Caco-2 (cell line): Measurements from ENCODE around the gene KCNIP4. TPM values are rescaled to one million over a fixed set of nuclear protein-coding genes. Genes with fewer than 3 reads are reported as not detected.

Experiments used
- BruUV-seq: library from RNA; stranded (reverse); fragments of 400-500 nt; replicated peaks from 2 replicates; lab custom pipeline; 2021; lab: Mats Ljungman, UMichigan
- CTCF ChIA-PET: fragments of 300-600 bp; sonication (Branson Sonifier 250); formaldehyde crosslinking; loops from one replicate; lab custom pipeline; 2022; ENCODE audit warnings: antibody characterized with exemption; lab: Charles Lee
- POLR2A ChIA-PET: fragments of 300-600 bp; sonication (Branson Sonifier 250); formaldehyde crosslinking; loops from one replicate; lab custom pipeline; 2022; ENCODE audit warnings: antibody characterized with exemption; lab: Charles Lee
- DNase-seq, 2 experiments: peaks; one replicate each; pipeline versions ENCODE4 v3.0.0 to v3.0.0-alpha.2; 2020 to 2022
- H3K27me3 ChIP-seq: replicated peaks from 2 replicates; pipeline ENCODE4 v1.6.0; 2011; ENCODE audit warnings: low read length; ENCODE audit not compliant: control insufficient read depth, insufficient read depth
- H3K36me3 ChIP-seq: 2 replicates; pipeline ENCODE4 v1.5.1; 2011; ENCODE audit warnings: low read length; ENCODE audit not compliant: control insufficient read depth, insufficient read depth
- H3K4me1 ChIP-seq: fragments of 250-450 bp; sonication (Bioruptor Pico); 2 replicates; pipeline ENCODE4 v1.5.1; 2020; ENCODE audit warnings: mild to moderate bottlenecking
- H3K4me3 ChIP-seq: 2 replicates; pipeline ENCODE4 v1.5.1; 2011; ENCODE audit warnings: low read depth, mild to moderate bottlenecking, control low read depth, low read length
- H3K9me3 ChIP-seq: fragments of 250-450 bp; sonication (Bioruptor Pico); 2 replicates; pipeline ENCODE4 v1.5.1; 2020; ENCODE audit warnings: mild to moderate bottlenecking, moderate library complexity
- H3K27ac Mint-ChIP-seq: one replicate; pipeline ENCODE4 v1.8.0; 2022; ENCODE audit warnings: mixed read lengths; ENCODE audit not compliant: unreplicated experiment
- H3K27me3 Mint-ChIP-seq: one replicate; pipeline ENCODE4 v1.8.0; 2022; ENCODE audit warnings: mixed read lengths; ENCODE audit not compliant: insufficient read depth, unreplicated experiment
- H3K36me3 Mint-ChIP-seq: one replicate; pipeline ENCODE4 v1.8.0; 2022; ENCODE audit warnings: mild to moderate bottlenecking, mixed read lengths; ENCODE audit not compliant: insufficient read depth, unreplicated experiment
- H3K4me1 Mint-ChIP-seq: one replicate; pipeline ENCODE4 v1.8.0; 2022; ENCODE audit warnings: low read depth, mixed read lengths; ENCODE audit not compliant: unreplicated experiment
- H3K4me3 Mint-ChIP-seq: one replicate; pipeline ENCODE4 v1.8.0; 2022; ENCODE audit warnings: mild to moderate bottlenecking, moderate library complexity, mixed read lengths; ENCODE audit not compliant: unreplicated experiment
- H3K9me3 Mint-ChIP-seq: one replicate; pipeline ENCODE4 v1.8.0; 2022; ENCODE audit warnings: mixed read lengths; ENCODE audit not compliant: unreplicated experiment
- intact Hi-C: fragments of 100-400 bp; cut with micrococcal nuclease; formaldehyde crosslinking; loops from one replicate; pipeline ENCODE4 v1.10.0; 2022; ENCODE audit not compliant: unreplicated experiment
- total RNA-seq: library from RNA; stranded (reverse); gene quantifications from 2 replicates; pipeline ENCODE4 v1.2.3, GENCODE V29; 2022
- TF ChIP-seq, protein P1 (sequence below), 2 experiments: fragments of 200-600 bp in 1 of 2; IDR thresholded peaks; 1 replicate in 1 of 2; 2 replicates in 1 of 2; pipeline versions ENCODE4 v1.5.1 to v1.8.0; 2011 to 2022; ENCODE audit warnings: antibody characterized with exemption in 1 of 2, control low read depth in 1 of 2, inconsistent platforms in 1 of 2, low read depth in 1 of 2, low read length in 1 of 2, mild to moderate bottlenecking in 1 of 2, moderate library complexity in 1 of 2; ENCODE audit not compliant: insufficient read depth in 1 of 2, severe bottlenecking in 1 of 2, unreplicated experiment in 1 of 2

KCNIP4 gene
- total RNA-seq, 1 experiment from 2014 or later = not detected

DNA sequence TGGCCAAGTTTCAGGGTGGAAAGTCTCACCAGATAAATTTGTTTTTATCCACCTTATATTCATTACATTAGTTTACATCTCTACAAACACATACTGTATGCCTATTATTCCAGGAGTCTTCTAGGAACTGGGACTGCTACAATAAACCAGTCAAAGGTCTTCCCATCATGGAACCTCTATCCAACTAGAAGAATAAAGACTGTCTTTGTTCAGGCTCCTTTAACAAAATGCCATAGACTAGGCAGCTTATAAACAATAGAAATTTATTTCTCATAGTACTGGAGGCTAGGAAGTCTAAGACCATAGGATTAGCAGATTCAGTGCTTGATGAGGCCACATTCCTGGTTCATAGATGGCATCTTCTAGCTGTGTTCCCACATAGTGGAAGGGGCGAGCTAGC, 1186.7 kb downstream of the KCNIP4 start:
- no peak overlapping the region for H3K4me3 ChIP-seq
- intact Hi-C loops = no loop called here
- Mint-ChIP-seq H3K9me3 (no peaks in the 10 kb centered on the region), H3K27me3 (no peaks in the 10 kb centered on the region), H3K27ac (no peak overlapping the region), H3K4me1 (no peaks in the 10 kb centered on the region), H3K36me3 (no peaks in the 10 kb centered on the region), H3K4me3 (no peak overlapping the region)
- DNase-seq = no peak
- H3K27me3 ChIP-seq = no peaks in the 10 kb centered on the region
- POLR2A ChIA-PET = no interaction called here
- no peaks in the 10 kb centered on the region for H3K4me1 ChIP-seq
- CTCF ChIA-PET = interaction anchor here (0.8 kb wide), 1 partner anchor 12 kb away, joined by 3 read pairs; no protein-coding TSS in a partner anchor
- no TSS peak for BruUV-seq
- no peaks in the 10 kb centered on the region for H3K36me3 ChIP-seq
- no peaks in the 10 kb centered on the region for H3K9me3 ChIP-seq
- TF ChIP-seq, protein P1, sequence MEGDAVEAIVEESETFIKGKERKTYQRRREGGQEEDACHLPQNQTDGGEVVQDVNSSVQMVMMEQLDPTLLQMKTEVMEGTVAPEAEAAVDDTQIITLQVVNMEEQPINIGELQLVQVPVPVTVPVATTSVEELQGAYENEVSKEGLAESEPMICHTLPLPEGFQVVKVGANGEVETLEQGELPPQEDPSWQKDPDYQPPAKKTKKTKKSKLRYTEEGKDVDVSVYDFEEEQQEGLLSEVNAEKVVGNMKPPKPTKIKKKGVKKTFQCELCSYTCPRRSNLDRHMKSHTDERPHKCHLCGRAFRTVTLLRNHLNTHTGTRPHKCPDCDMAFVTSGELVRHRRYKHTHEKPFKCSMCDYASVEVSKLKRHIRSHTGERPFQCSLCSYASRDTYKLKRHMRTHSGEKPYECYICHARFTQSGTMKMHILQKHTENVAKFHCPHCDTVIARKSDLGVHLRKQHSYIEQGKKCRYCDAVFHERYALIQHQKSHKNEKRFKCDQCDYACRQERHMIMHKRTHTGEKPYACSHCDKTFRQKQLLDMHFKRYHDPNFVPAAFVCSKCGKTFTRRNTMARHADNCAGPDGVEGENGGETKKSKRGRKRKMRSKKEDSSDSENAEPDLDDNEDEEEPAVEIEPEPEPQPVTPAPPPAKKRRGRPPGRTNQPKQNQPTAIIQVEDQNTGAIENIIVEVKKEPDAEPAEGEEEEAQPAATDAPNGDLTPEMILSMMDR (IDR thresholded peaks at IDR 0.05; ENCODE audit: insufficient read depth in 1 of 2, low read depth in 1 of 2, low read length in 1 of 2, severe bottlenecking in 1 of 2, unreplicated experiment in 1 of 2) = no peak

GRCh38 chr4:20761382-20761781, 1187.2 kb downstream of the KCNIP4 start:
- ChIA-PET CTCF (interaction anchor here (0.8 kb wide), 1 partner anchor 12 kb away, joined by 3 read pairs; no protein-coding TSS in a partner anchor), POLR2A (no interaction called here)
- no peaks in the 10 kb centered on the region for H3K9me3 ChIP-seq
- H3K36me3 Mint-ChIP-seq = no peaks in the 10 kb centered on the region
- intact Hi-C loops = no loop called here
- no peaks in the 10 kb centered on the region for H3K36me3 ChIP-seq
- DNase-seq = no peak
- H3K4me3 ChIP-seq = no peak overlapping the region
- H3K27me3 Mint-ChIP-seq = no peaks in the 10 kb centered on the region
- TF ChIP-seq, protein P1 (IDR thresholded peaks at IDR 0.05; ENCODE audit: insufficient read depth in 1 of 2, low read depth in 1 of 2, low read length in 1 of 2, severe bottlenecking in 1 of 2, unreplicated experiment in 1 of 2) = no peak
- H3K4me3 Mint-ChIP-seq = no peak overlapping the region
- no peaks in the 10 kb centered on the region for H3K9me3 Mint-ChIP-seq
- no peaks in the 10 kb centered on the region for H3K27me3 ChIP-seq
- no peaks in the 10 kb centered on the region for H3K4me1 ChIP-seq
- no peak overlapping the region for H3K27ac Mint-ChIP-seq
- BruUV-seq = no TSS peak
- H3K4me1 Mint-ChIP-seq = no peaks in the 10 kb centered on the region

DNA sequence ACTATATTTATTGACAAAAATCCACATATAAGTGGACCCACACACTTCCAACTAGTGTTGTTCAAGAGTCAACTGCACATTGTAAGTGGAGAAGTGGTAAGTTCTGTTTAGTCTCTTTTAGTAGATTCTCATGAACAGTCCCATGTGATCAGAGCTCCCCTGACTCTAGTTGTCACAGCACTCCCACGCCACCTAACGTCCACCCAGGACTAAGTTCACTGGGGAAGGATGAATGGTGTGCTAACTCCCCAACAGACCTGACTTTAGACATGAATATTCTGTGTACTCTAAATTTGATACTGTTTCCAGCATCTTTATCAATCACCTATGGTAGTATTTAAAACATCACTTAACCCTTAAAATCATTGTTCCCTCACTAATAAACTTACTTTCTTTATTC, 1188.5 kb downstream of the KCNIP4 start:
- Mint-ChIP-seq H3K27me3 (no peaks in the 10 kb centered on the region), H3K9me3 (no peaks in the 10 kb centered on the region), H3K4me1 (no peaks in the 10 kb centered on the region), H3K4me3 (no peak overlapping the region), H3K36me3 (no peaks in the 10 kb centered on the region), H3K27ac (no peak overlapping the region)
- peak; percentile 29 to 39 for DNase-seq
- intact Hi-C loops = loop anchor here (1.0 kb wide), 1 partner anchor 341 kb away; no protein-coding TSS in a partner anchor
- no peaks in the 10 kb centered on the region for H3K4me1 ChIP-seq
- POLR2A ChIA-PET = no interaction called here
- H3K4me3 ChIP-seq = no peak overlapping the region
- CTCF ChIA-PET = interaction anchor here (0.7 to 1.0 kb wide), 2 partner anchors 13 kb away, joined by 3 read pairs; no protein-coding TSS in a partner anchor
- no TSS peak for BruUV-seq
- H3K27me3 ChIP-seq = no peaks in the 10 kb centered on the region
- TF ChIP-seq, protein P1 (IDR thresholded peaks at IDR 0.05; ENCODE audit: insufficient read depth in 1 of 2, low read depth in 1 of 2, low read length in 1 of 2, severe bottlenecking in 1 of 2, unreplicated experiment in 1 of 2) = peak; percentile 23 to 36
- no peaks in the 10 kb centered on the region for H3K36me3 ChIP-seq
- H3K9me3 ChIP-seq = no peaks in the 10 kb centered on the region
